HepG2 (cell line): ENCODE data around the gene NPC2. TPM values are rescaled to one million over a fixed set of nuclear protein-coding genes. Genes with fewer than 3 reads are reported as not detected.

ENCODE experiments used
- CC2D1A ChIP-seq: sonication (generic); formaldehyde crosslinking; IDR thresholded peaks from 2 replicates; pipeline ENCODE4 v1.8.1; 2023; ENCODE audit warnings: mild to moderate bottlenecking, missing genetic modification reagents
- CCAR2 ChIP-seq: fragments of 200-400 bp; formaldehyde crosslinking; optimal IDR thresholded peaks from 2 replicates; pipeline ENCODE3; 2018; ENCODE audit warnings: low read depth, mild to moderate bottlenecking, low read length, moderate library complexity
- EP300 ChIP-seq, 3 experiments: sonication (generic) in 1 of 3; formaldehyde crosslinking in 1 of 3; IDR thresholded peaks; 2 replicates each; pipeline versions ENCODE4 v1.5.1 to v1.6.1; 2011 to 2020; ENCODE audit warnings: low read depth in 2 of 3, low read length in 2 of 3, borderline replicate concordance in 1 of 3, improper control_type of control experiment in 1 of 3, mild to moderate bottlenecking in 1 of 3, missing genetic modification reagents in 1 of 3, moderate library complexity in 1 of 3
- ERF ChIP-seq: IDR thresholded peaks from 2 replicates; pipeline ENCODE4 v1.6.1; 2018; ENCODE audit warnings: missing biosample characterization, missing genetic modification reagents
- FIP1L1 ChIP-seq: fragments of 200-400 bp; formaldehyde crosslinking; IDR thresholded peaks from 2 replicates; pipeline ENCODE4 v1.6.1; 2018; ENCODE audit warnings: low read depth, mild to moderate bottlenecking, low read length, moderate library complexity, borderline replicate concordance; ENCODE audit not compliant: insufficient read depth
- FOXO1 ChIP-seq: sonication (generic); formaldehyde crosslinking; IDR thresholded peaks from 2 replicates; pipeline ENCODE4 v1.4.0; 2020; ENCODE audit warnings: missing genetic modification reagents
- HOXD1 ChIP-seq: sonication (generic); formaldehyde crosslinking; IDR thresholded peaks from 2 replicates; pipeline ENCODE4 v1.5.0; 2020; ENCODE audit warnings: missing genetic modification reagents
- NFKBIZ ChIP-seq: IDR thresholded peaks from 2 replicates; pipeline ENCODE4 v1.6.1; 2018; ENCODE audit warnings: missing genetic modification reagents, missing compliant biosample characterization
- NR2F1 ChIP-seq, 2 experiments: fragments of 450-650 bp in 1 of 2; formaldehyde crosslinking in 1 of 2; IDR thresholded peaks; 2 replicates each; pipeline versions ENCODE4 v1.5.0 to v1.6.1; 2016 to 2020; ENCODE audit warnings: mild to moderate bottlenecking in 1 of 2, missing compliant biosample characterization in 1 of 2, missing genetic modification reagents in 1 of 2, moderate library complexity in 1 of 2
- NRL ChIP-seq: sonication (generic); formaldehyde crosslinking; IDR thresholded peaks from 2 replicates; pipeline ENCODE4 v1.5.0; 2020; ENCODE audit warnings: missing genetic modification reagents, mild to moderate bottlenecking, moderate library complexity, borderline replicate concordance
- THAP11 ChIP-seq: IDR thresholded peaks from 2 replicates; pipeline ENCODE4 v1.6.1; 2016; ENCODE audit warnings: missing biosample characterization, missing genetic modification reagents
- TMF1 ChIP-seq: sonication (generic); formaldehyde crosslinking; IDR thresholded peaks from 2 replicates; pipeline ENCODE4 v1.8.1; 2022; ENCODE audit warnings: low read depth, missing genetic modification reagents
- ZKSCAN1 ChIP-seq: fragments of 150-350 bp; IDR thresholded peaks from 2 replicates; pipeline ENCODE4 v1.6.1; 2014; ENCODE audit warnings: low read length
- ZNF329 ChIP-seq: sonication (generic); formaldehyde crosslinking; IDR thresholded peaks from 2 replicates; pipeline ENCODE4 v1.9.0; 2021; ENCODE audit warnings: low read depth, mild to moderate bottlenecking, missing genetic modification reagents
- ZNF431 ChIP-seq: sonication (generic); formaldehyde crosslinking; IDR thresholded peaks from 2 replicates; pipeline ENCODE4 v1.9.0; 2022; ENCODE audit warnings: missing genetic modification reagents, low read depth, mild to moderate bottlenecking, borderline replicate concordance
- ZNF619 ChIP-seq: sonication (generic); formaldehyde crosslinking; IDR thresholded peaks from 2 replicates; pipeline ENCODE4 v1.4.0; 2020; ENCODE audit warnings: mild to moderate bottlenecking, missing genetic modification reagents
- ZNF782 ChIP-seq: sonication (generic); formaldehyde crosslinking; IDR thresholded peaks from 2 replicates; pipeline ENCODE4 v1.4.0; 2020; ENCODE audit warnings: missing genetic modification reagents, mild to moderate bottlenecking, borderline replicate concordance
- polyA plus RNA-seq, 8 experiments: library from polyadenylated mRNA; depleted of rRNA in 3 of 8; stranded (reverse) in 7 of 8; unstranded in 1 of 8; fragments of >200 nt; fragmentation: Illumina TruSeq in 4 of 8; extraction: Trizol in 4 of 8; gene quantifications; 2 replicates each; pipeline versions ENCODE4 v1.2.1 to v1.2.3, GENCODE V29; 2011 to 2016; ENCODE audit warnings: low read depth in 4 of 8, missing spikeins in 1 of 8, mixed read lengths in 1 of 8; ENCODE audit not compliant: insufficient read depth in 1 of 8
- total RNA-seq, 5 experiments: library from RNA; depleted of rRNA; stranded (reverse); fragments of >200 nt; fragmentation: Illumina TruSeq; extraction: Trizol; gene quantifications; 2 replicates each; pipeline ENCODE4 v1.2.3, GENCODE V29; 2016; ENCODE audit warnings: low read depth in 1 of 5
- TF ChIP-seq, protein P1 (sequence below): sonication (generic); formaldehyde crosslinking; IDR thresholded peaks from 2 replicates; pipeline ENCODE4 v1.4.0; 2020; ENCODE audit warnings: missing genetic modification reagents
- TF ChIP-seq, protein P2 (sequence below): sonication (generic); formaldehyde crosslinking; IDR thresholded peaks from 2 replicates; pipeline ENCODE4 v1.4.0; 2020; ENCODE audit warnings: missing genetic modification reagents
- TF ChIP-seq, protein P3 (sequence below): sonication (generic); formaldehyde crosslinking; IDR thresholded peaks from 2 replicates; pipeline ENCODE4 v1.4.0; 2020; ENCODE audit warnings: missing genetic modification reagents
- TF ChIP-seq, protein P4 (sequence below): sonication (generic); formaldehyde crosslinking; IDR thresholded peaks from 2 replicates; pipeline ENCODE4 v1.4.0; 2020; ENCODE audit warnings: missing genetic modification reagents

Gene NPC2
- total and polyA plus RNA-seq, 2 of the 13 experiments (the other 11 are each of a cell fraction or from before 2014, with no cell fraction given) = 132 to 164 TPM

DNA sequence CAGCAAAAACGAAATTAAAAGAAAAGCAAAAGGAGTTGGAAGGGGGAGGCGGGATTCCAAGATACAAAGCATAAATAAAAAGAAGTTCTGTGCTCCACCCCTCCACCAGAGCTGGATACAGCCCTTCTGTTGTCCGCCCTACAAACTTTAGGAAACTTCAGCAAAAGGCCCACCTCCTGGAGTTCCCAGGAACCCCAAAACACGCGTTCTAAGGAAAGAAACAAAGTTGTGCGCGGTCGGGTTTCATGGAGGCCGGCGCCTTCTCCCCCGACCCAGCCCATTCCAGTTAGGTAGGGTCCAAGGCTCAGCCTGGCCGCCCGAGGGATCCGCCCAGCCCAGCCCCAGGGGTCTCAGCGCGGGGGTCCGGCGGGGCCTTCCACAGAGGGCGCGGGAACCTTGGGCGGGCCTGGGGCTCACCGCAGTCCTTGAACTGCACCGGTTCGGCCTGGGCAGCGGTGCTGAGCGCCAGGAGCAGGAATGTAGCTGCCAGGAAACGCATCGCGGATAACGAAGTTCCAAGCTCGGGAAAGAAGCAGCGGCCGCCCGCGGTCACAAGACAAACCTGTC is at the start of gene NPC2 (continued):
- TF ChIP-seq, protein P1, sequence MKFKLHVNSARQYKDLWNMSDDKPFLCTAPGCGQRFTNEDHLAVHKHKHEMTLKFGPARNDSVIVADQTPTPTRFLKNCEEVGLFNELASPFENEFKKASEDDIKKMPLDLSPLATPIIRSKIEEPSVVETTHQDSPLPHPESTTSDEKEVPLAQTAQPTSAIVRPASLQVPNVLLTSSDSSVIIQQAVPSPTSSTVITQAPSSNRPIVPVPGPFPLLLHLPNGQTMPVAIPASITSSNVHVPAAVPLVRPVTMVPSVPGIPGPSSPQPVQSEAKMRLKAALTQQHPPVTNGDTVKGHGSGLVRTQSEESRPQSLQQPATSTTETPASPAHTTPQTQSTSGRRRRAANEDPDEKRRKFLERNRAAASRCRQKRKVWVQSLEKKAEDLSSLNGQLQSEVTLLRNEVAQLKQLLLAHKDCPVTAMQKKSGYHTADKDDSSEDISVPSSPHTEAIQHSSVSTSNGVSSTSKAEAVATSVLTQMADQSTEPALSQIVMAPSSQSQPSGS (CRISPR knock-in tag) = no peak
- no peak for TF ChIP-seq ZNF329
- TF ChIP-seq ERF (CRISPR knock-in tag) = no peak
- TF ChIP-seq, protein P2, sequence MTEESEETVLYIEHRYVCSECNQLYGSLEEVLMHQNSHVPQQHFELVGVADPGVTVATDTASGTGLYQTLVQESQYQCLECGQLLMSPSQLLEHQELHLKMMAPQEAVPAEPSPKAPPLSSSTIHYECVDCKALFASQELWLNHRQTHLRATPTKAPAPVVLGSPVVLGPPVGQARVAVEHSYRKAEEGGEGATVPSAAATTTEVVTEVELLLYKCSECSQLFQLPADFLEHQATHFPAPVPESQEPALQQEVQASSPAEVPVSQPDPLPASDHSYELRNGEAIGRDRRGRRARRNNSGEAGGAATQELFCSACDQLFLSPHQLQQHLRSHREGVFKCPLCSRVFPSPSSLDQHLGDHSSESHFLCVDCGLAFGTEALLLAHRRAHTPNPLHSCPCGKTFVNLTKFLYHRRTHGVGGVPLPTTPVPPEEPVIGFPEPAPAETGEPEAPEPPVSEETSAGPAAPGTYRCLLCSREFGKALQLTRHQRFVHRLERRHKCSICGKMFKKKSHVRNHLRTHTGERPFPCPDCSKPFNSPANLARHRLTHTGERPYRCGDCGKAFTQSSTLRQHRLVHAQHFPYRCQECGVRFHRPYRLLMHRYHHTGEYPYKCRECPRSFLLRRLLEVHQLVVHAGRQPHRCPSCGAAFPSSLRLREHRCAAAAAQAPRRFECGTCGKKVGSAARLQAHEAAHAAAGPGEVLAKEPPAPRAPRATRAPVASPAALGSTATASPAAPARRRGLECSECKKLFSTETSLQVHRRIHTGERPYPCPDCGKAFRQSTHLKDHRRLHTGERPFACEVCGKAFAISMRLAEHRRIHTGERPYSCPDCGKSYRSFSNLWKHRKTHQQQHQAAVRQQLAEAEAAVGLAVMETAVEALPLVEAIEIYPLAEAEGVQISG = peak; percentile 51
- TF ChIP-seq FOXO1 (CRISPR knock-in tag) = no peak
- TF ChIP-seq TMF1 (CRISPR knock-in tag) = no peak
- TF ChIP-seq, protein P3, sequence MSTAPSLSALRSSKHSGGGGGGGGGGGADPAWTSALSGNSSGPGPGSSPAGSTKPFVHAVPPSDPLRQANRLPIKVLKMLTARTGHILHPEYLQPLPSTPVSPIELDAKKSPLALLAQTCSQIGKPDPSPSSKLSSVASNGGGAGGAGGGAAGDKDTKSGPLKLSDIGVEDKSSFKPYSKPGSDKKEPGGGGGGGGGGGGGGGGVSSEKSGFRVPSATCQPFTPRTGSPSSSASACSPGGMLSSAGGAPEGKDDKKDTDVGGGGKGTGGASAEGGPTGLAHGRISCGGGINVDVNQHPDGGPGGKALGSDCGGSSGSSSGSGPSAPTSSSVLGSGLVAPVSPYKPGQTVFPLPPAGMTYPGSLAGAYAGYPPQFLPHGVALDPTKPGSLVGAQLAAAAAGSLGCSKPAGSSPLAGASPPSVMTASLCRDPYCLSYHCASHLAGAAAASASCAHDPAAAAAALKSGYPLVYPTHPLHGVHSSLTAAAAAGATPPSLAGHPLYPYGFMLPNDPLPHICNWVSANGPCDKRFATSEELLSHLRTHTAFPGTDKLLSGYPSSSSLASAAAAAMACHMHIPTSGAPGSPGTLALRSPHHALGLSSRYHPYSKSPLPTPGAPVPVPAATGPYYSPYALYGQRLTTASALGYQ (CRISPR knock-in tag) = peak; percentile 50
- no peak for TF ChIP-seq ZKSCAN1
- TF ChIP-seq FIP1L1 = no peak
- TF ChIP-seq CC2D1A (CRISPR knock-in tag) = no peak
- no peak for TF ChIP-seq NFKBIZ (CRISPR knock-in tag)
- TF ChIP-seq ZNF431 = no peak
- TF ChIP-seq HOXD1 (CRISPR knock-in tag) = peak; percentile 60; the same call in 1 of the 2 replicates
- no peak for TF ChIP-seq NR2F1 (CRISPR knock-in tag; IDR thresholded peaks at IDR 0.05)
- TF ChIP-seq ZNF619 (CRISPR knock-in tag) = no peak
- no peak for TF ChIP-seq CCAR2
- TF ChIP-seq THAP11 = peak; percentile 9; the same call in 1 of the 2 replicates
- no peak for TF ChIP-seq EP300 (IDR thresholded peaks at IDR 0.05; ENCODE audit: low read depth in 2 of 2, low read length in 2 of 2)
- no peak for TF ChIP-seq EP300 (CRISPR knock-in tag; IDR thresholded peaks at IDR 0.05; ENCODE audit: borderline replicate concordance)
- TF ChIP-seq NRL (CRISPR knock-in tag) = peak; percentile 25; the same call in 1 of the 2 replicates
- TF ChIP-seq ZNF782 (CRISPR knock-in tag) = 0 out of 2 replicates have a peak, but pooled peaks have one; percentile 33
- TF ChIP-seq, protein P4, sequence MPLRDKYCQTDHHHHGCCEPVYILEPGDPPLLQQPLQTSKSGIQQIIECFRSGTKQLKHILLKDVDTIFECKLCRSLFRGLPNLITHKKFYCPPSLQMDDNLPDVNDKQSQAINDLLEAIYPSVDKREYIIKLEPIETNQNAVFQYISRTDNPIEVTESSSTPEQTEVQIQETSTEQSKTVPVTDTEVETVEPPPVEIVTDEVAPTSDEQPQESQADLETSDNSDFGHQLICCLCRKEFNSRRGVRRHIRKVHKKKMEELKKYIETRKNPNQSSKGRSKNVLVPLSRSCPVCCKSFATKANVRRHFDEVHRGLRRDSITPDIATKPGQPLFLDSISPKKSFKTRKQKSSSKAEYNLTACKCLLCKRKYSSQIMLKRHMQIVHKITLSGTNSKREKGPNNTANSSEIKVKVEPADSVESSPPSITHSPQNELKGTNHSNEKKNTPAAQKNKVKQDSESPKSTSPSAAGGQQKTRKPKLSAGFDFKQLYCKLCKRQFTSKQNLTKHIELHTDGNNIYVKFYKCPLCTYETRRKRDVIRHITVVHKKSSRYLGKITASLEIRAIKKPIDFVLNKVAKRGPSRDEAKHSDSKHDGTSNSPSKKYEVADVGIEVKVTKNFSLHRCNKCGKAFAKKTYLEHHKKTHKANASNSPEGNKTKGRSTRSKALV = peak; percentile 45; the same call in 1 of the 2 replicates
